K562 (cell line): ENCODE data around the gene ONECUT1. TPM values are rescaled to one million over a fixed set of nuclear protein-coding genes. Genes with fewer than 3 reads are reported as not detected.

Experiments used
- ATAC-seq: fragments of 200-7000 bp; cut with Tn5 transposase; 3 replicates; pipeline ENCODE4 v1.9.1; 2020; ENCODE audit warnings: moderate library complexity
- BruUV-seq: library from RNA; stranded (reverse); fragments of 400-500 nt; replicated peaks from 2 replicates; lab custom pipeline; 2021; lab: Mats Ljungman, UMichigan
- CTCF ChIA-PET: fragments of 300-600 bp; formaldehyde crosslinking; extraction: SDS; loops from one replicate; lab custom pipeline; 2021; ENCODE audit warnings: low intra/inter-chr PET ratio; lab: Yijun Ruan, JAX
- POLR2A ChIA-PET: fragments of 300-600, 350-650 bp; sonication (Branson Sonifier 250); formaldehyde crosslinking; extraction: SDS; loops from one replicate; lab custom pipeline; 2021; ENCODE audit warnings: antibody characterized with exemption, inconsistent platforms; lab: Yijun Ruan, JAX
- DNase-seq, 4 experiments: peaks; one replicate each; pipeline versions ENCODE4 v3.0.0 to v3.0.0-alpha.2; 2011 to 2018; ENCODE audit warnings: low spot score in 3 of 4, mixed read lengths in 3 of 4; ENCODE audit errors: extremely low read depth in 1 of 4
- FAIRE-seq: peaks from 2 replicates; lab custom pipeline; 2011; peaks lifted over from hg19 to GRCh38; lab: Jason Lieb, UNC
- H2AFZ ChIP-seq: 2 replicates; pipeline ENCODE4 v1.6.0; 2011; ENCODE audit warnings: low read depth, low read length, control low read depth, inconsistent platforms
- H3K27ac ChIP-seq: fragments of 200-600 bp; 3 replicates; pipeline ENCODE4 v1.8.0; 2011; ENCODE audit warnings: low read depth, mild to moderate bottlenecking, control low read depth, inconsistent platforms, low read length, moderate library complexity, mixed read lengths; ENCODE audit errors: extremely low read depth
- H3K27me3 ChIP-seq, 2 experiments: fragments of 300-600 bp in 1 of 2; 2 replicates in 1 of 2; 3 replicates in 1 of 2; pipeline versions ENCODE4 v1.6.0 to v1.8.0; 2011; ENCODE audit warnings: inconsistent platforms in 2 of 2, low read length in 2 of 2, mild to moderate bottlenecking in 1 of 2, mixed read lengths in 1 of 2, moderate library complexity in 1 of 2; ENCODE audit not compliant: control insufficient read depth in 2 of 2, insufficient read depth in 2 of 2
- H3K36me3 ChIP-seq: fragments of 300-600 bp; 3 replicates; pipeline ENCODE4 v1.8.0; 2011; ENCODE audit warnings: mild to moderate bottlenecking, low read length, inconsistent platforms; ENCODE audit not compliant: control insufficient read depth, insufficient read depth
- H3K4me1 ChIP-seq, 2 experiments: fragments of 200-600 bp in 1 of 2; replicated peaks in 1 of 2; 2 replicates in 1 of 2; 3 replicates in 1 of 2; pipeline versions ENCODE4 v1.5.1 to v1.8.0; 2011; ENCODE audit warnings: inconsistent platforms in 2 of 2, low read length in 2 of 2, mild to moderate bottlenecking in 1 of 2, mixed read lengths in 1 of 2, moderate library complexity in 1 of 2; ENCODE audit not compliant: control insufficient read depth in 2 of 2, insufficient read depth in 2 of 2
- H3K4me2 ChIP-seq: 2 replicates; pipeline ENCODE4 v1.6.1; 2011; ENCODE audit warnings: low read length, control low read depth, inconsistent platforms, mixed read lengths; ENCODE audit not compliant: insufficient read depth
- H3K4me3 ChIP-seq: fragments of 200-600 bp; sonication (generic), shearing (Covaris generic); 2 replicates; pipeline ENCODE4 v1.5.1; 2016; ENCODE audit warnings: control low read depth, inconsistent platforms
- H3K79me2 ChIP-seq: fragments of 200-600 bp; 3 replicates; pipeline ENCODE4 v1.8.0; 2011; ENCODE audit warnings: low read length, inconsistent platforms; ENCODE audit not compliant: control insufficient read depth, insufficient read depth
- H3K9ac ChIP-seq, 2 experiments: 2 replicates each; pipeline versions ENCODE4 v1.6.0 to v1.6.1; 2011; ENCODE audit warnings: low read depth in 2 of 2, low read length in 2 of 2, control low read depth in 1 of 2, inconsistent platforms in 1 of 2, mild to moderate bottlenecking in 1 of 2, mixed read lengths in 1 of 2; ENCODE audit not compliant: insufficient read depth in 1 of 2
- H3K9me1 ChIP-seq: one replicate; pipeline ENCODE4 v1.6.0; 2011; ENCODE audit warnings: inconsistent platforms, mild to moderate bottlenecking, low read length, moderate library complexity; ENCODE audit not compliant: control insufficient read depth, insufficient read depth
- H3K9me3 ChIP-seq: replicated peaks from 2 replicates; pipeline ENCODE4 v1.5.1; 2011; ENCODE audit warnings: low read depth, low read length, inconsistent platforms; ENCODE audit not compliant: control insufficient read depth, insufficient read depth
- H4K20me1 ChIP-seq: replicated peaks from 2 replicates; pipeline ENCODE4 v1.6.1; 2011; ENCODE audit warnings: low read length, inconsistent platforms, mixed read lengths; ENCODE audit not compliant: control insufficient read depth, insufficient read depth
- ETV1 ChIP-seq: fragments of 450-650 bp; conservative IDR thresholded peaks from 2 replicates; pipeline ENCODE4 v1.6.1; 2016; ENCODE audit warnings: missing genetic modification characterization, control low read depth, low read depth, missing compliant biosample characterization
- HDGF ChIP-seq: fragments of 450-650 bp; IDR thresholded peaks from 2 replicates; pipeline ENCODE4 v1.6.1; 2016
- SMAD3 ChIP-seq: fragments of 450-650 bp; formaldehyde crosslinking; conservative IDR thresholded peaks from 2 replicates; pipeline ENCODE4 v1.4.0; 2020; ENCODE audit warnings: mild to moderate bottlenecking
- WGBS: fragments of 100-300 bp; shearing (Covaris generic); methylation state at CpG from one replicate; pipeline ENCODE4 v1.1.6; 2016; ENCODE audit warnings: low coverage, mixed read lengths; ENCODE audit not compliant: insufficient coverage; ENCODE audit errors: missing lambda C conversion rate; 5-methylcytosine and 5-hydroxymethylcytosine counted together
- in situ Hi-C: fragments of 300-500 bp; cut with MboI; formaldehyde crosslinking; loops from 4 replicates; pipeline ENCODE4 v1.15.0; 2018; ENCODE audit warnings: inconsistent platforms, mixed read lengths
- intact Hi-C: fragments of 100-400 bp; cut with micrococcal nuclease; formaldehyde crosslinking; loops from 2 replicates; pipeline ENCODE4 v1.14.2; 2022
- polyA plus RNA-seq, 8 experiments: library from polyadenylated mRNA; depleted of rRNA in 4 of 8; stranded (reverse) in 5 of 8; unstranded in 3 of 8; fragments of >200 nt; fragmentation: Nextera tagmentation in 2 of 8; fragmentation: Illumina TruSeq in 1 of 8; extraction: Ambion mirVana in 2 of 8; extraction: Trizol in 1 of 8; gene quantifications; 2 replicates each; pipeline versions ENCODE4 v1.2.1 to v1.2.3, GENCODE V29; 2011 to 2014; ENCODE audit warnings: inconsistent platforms in 1 of 8, missing spikeins in 1 of 8
- total RNA-seq, 7 experiments: library from RNA; depleted of rRNA in 6 of 7; stranded (reverse); fragments of >200 nt in 6 of 7; fragmentation: Illumina TruSeq in 2 of 7; extraction: Trizol in 2 of 7; gene quantifications; 2 replicates each; pipeline versions ENCODE4 v1.2.1 to v1.2.3, GENCODE V29; 2011 to 2021; ENCODE audit warnings: low replicate concordance in 1 of 7
- TF ChIP-seq, protein P1 (sequence below): fragments of 450-650 bp; IDR thresholded peaks from 2 replicates; pipeline ENCODE4 v1.6.1; 2014; ENCODE audit warnings: low read depth, mild to moderate bottlenecking, moderate library complexity, borderline replicate concordance

Gene ONECUT1
- total and polyA plus RNA-seq, 9 of the 15 experiments (the other 6 are each of a cell fraction or from before 2014, with no cell fraction given), result not detected

DNA sequence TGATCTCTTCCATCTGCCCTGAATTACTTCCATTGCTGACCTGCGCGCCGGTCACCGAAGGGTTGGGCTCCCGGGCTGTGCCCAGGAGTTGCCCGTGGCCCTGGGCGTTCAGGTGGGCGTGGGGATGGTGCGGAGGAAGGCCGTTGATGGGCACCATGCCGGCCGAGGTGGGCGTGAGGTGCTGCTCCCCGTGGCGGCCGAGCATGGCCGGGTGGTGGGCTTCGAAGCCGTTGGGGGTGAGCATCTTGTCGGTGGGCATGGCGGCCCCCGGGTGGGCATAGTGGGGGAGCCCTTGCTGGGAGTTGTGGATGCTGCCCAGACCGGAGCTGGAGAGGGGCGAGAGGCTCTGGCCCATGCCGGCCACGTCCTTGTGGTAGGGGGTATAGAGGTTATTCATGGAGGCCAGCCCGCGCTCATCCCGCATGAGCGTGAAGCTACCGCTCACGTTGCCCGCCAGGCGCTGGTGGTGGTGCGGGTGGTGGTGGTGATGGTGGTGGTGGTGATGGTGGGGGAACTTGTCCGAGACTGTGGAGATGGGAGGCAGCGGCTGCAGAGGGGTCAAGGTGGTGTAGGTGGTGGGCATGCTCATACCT is 1.0 kb downstream of the ONECUT1 start:
- Histone ChIP-seq H3K36me3 (no peaks in the 10 kb centered on the region), H3K4me3 (no peak overlapping the region), H3K27me3 (peaks cover 2 to 36% of the 10 kb centered on the region in 2 experiments; a peak in 3 of 5 replicates), H3K4me1 (peaks cover 0 to 31% of the 10 kb centered on the region in 2 experiments; a peak in 2 of 5 replicates), H3K9ac (no peak overlapping the region), H3K9me3 (no peaks in the 10 kb centered on the region), H3K4me2 (no peak overlapping the region), H3K9me1 (no peaks in the 10 kb centered on the region), H4K20me1 (no peaks in the 10 kb centered on the region), H2AFZ (no peak overlapping the region), H3K79me2 (no peaks in the 10 kb centered on the region), H3K27ac (no peak overlapping the region)
- TF ChIP-seq HDGF (no peak), ETV1 (tag) (no peak), SMAD3 (CRISPR knock-in tag) (no peak)
- TF ChIP-seq, protein P1, sequence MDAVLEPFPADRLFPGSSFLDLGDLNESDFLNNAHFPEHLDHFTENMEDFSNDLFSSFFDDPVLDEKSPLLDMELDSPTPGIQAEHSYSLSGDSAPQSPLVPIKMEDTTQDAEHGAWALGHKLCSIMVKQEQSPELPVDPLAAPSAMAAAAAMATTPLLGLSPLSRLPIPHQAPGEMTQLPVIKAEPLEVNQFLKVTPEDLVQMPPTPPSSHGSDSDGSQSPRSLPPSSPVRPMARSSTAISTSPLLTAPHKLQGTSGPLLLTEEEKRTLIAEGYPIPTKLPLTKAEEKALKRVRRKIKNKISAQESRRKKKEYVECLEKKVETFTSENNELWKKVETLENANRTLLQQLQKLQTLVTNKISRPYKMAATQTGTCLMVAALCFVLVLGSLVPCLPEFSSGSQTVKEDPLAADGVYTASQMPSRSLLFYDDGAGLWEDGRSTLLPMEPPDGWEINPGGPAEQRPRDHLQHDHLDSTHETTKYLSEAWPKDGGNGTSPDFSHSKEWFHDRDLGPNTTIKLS, result no peak
- in situ Hi-C loops (no loop called here), intact Hi-C loops (no loop called here)
- ChIA-PET CTCF (no interaction called here), POLR2A (interaction anchor here (1.0 kb wide), 1 partner anchor 11 kb away, joined by 3 read pairs; no protein-coding TSS in a partner anchor)
- WGBS, result 32% methylated on average over 33 of the region's 37 CpGs
- DNase-seq (no peak), ATAC-seq (no peak), FAIRE-seq (no peak)
- BruUV-seq, result no TSS peak
